Measurements from ENCODE around the gene POTEB3.
"Not testable (repeated sequence)": the region's sequence is repeated elsewhere in the genome, so short reads cannot be mapped to it uniquely, and the experiment has no call there.

POTEB3 gene

GRCh38 chr15:21440399-21440798, at the start of gene POTEB3:
Gene POTEB3 (minus strand): TSS chr15:21440499. CDS start chr15:21440011, 488 bp downstream.
- DNase-seq (ENCODE audit: low spot score), result not testable (repeated sequence)

GRCh38 chr15:21453683-21454082, 13.4 kb upstream of the POTEB3 start:
- DNase-seq (ENCODE audit: low spot score), result not testable (repeated sequence)

- not testable (repeated sequence) for DNase-seq (ENCODE audit: low spot score)
Observed at GRCh38 chr15:21451920-21452563, 11.7 kb upstream of the POTEB3 start.

GRCh38 chr15:21451487-21451886, 11.2 kb upstream of the POTEB3 start:
- DNase-seq (ENCODE audit: low spot score), result not testable (repeated sequence)

- DNase-seq (ENCODE audit: low spot score), result not testable (repeated sequence)
Observed at GRCh38 chr15:21407366-21407765, 32.9 kb downstream of the POTEB3 start.

GRCh38 chr15:21401531-21401930, 38.8 kb downstream of the POTEB3 start:
- not testable (repeated sequence) for DNase-seq (ENCODE audit: low spot score)

- not testable (repeated sequence) for DNase-seq (ENCODE audit: low spot score)
Observed at GRCh38 chr15:21399111-21399510, 41.2 kb downstream of the POTEB3 start.

GRCh38 chr15:21398511-21398910, 41.8 kb downstream of the POTEB3 start:
- not testable (repeated sequence) for DNase-seq (ENCODE audit: low spot score)

- not testable (repeated sequence) for DNase-seq (ENCODE audit: low spot score)
Observed at GRCh38 chr15:21397656-21398055, 42.6 kb downstream of the POTEB3 start.

- DNase-seq (ENCODE audit: low spot score), result not testable (repeated sequence)
Observed at GRCh38 chr15:21397186-21397585, 43.1 kb downstream of the POTEB3 start.

GRCh38 chr15:21385961-21386360, 54.3 kb downstream of the POTEB3 start:
- DNase-seq (ENCODE audit: low spot score), result not testable (repeated sequence)

- not testable (repeated sequence) for DNase-seq (ENCODE audit: low spot score)
Observed at GRCh38 chr15:21383866-21384485, 56.3 kb downstream of the POTEB3 start.

- not testable (repeated sequence) for DNase-seq (ENCODE audit: low spot score)
Observed at GRCh38 chr15:21373682-21374081, 66.6 kb downstream of the POTEB3 start.

GRCh38 chr15:21369177-21369576, 71.1 kb downstream of the POTEB3 start:
- not testable (repeated sequence) for DNase-seq (ENCODE audit: low spot score)

GRCh38 chr15:21368625-21369024, 71.7 kb downstream of the POTEB3 start:
- not testable (repeated sequence) for DNase-seq (ENCODE audit: low spot score)

Data from CD4-positive, alpha-beta T cell treated with Interleukin-2 at 100 ng/mL for 4 hours (primary cell).